GM18517 (cell line): ENCODE results near the gene FHL1.
"Not testable (repeated sequence)": the region's sequence is repeated elsewhere in the genome, so short reads cannot be mapped to it uniquely, and the experiment has no call there.

ENCODE experiments used
- ATAC-seq: cut with Tn5 transposase; IDR thresholded peaks from one replicate; pipeline ENCODE4 v1.9.1; 2021; ENCODE audit warnings: mild to moderate bottlenecking, moderate library complexity; ENCODE audit not compliant: unreplicated experiment

The FHL1 gene

DNA sequence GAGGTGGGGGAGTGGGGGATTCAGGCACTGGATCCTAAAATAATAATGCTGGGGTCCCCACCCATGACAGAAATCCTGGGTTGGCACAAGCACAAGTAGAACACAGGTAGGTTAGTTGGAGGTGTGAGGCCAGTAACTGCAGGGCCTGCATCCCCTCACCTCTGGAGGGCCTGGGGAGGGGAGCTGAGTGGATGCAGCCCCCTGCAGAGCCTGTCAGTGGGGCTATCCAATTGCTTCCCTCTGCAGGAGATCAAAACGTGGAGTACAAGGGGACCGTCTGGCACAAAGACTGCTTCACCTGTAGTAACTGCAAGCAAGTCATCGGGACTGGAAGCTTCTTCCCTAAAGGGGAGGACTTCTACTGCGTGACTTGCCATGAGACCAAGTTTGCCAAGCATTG, 60.2 kb downstream of the FHL1 start:
- ATAC-seq: no peak

DNA sequence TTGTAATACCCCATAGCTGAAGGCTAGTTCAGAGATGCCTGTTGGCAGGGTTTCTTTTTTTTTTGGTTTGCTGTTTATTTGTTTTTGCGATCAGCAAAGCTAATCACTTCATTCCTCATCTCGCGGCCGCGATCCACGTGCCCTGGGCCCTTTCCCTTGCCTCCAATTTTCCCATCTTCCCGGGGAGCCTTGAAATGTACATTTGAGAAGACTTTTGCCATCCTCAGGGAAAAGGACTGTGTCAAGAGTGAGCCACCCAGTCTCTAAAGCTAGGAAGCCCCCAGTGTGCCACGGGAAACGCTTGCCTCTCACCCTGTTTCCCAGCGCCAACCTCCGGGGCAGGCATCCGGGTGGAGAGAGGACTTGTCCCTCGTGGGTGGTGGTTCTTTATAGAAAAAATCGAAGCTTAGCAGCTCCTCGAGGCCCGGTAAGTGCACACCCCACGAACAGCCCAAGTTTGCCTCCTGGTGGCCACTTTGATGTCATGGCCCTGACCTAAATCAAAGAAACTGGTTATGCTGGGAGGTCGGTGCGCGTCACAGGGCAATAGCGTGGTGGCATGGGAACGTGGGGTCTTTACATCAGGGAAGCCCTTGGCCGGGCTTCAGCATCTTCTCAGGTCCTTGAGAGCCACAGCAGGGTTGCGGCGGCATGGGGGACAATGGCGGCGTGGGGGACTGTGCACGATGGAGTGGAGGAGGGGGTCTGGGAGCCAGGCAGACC, 61.8 kb downstream of the FHL1 start:
- no peak for ATAC-seq

DNA sequence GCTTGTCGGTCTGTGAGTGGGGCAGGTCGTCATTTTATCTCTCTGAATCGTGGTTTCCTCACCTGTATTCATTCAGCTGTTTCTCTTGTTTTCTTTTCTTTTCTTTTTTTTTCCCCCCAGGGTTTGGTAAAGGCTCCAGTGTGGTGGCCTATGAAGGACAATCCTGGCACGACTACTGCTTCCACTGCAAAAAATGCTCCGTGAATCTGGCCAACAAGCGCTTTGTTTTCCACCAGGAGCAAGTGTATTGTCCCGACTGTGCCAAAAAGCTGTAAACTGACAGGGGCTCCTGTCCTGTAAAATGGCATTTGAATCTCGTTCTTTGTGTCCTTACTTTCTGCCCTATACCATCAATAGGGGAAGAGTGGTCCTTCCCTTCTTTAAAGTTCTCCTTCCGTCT, 62.4 kb downstream of the FHL1 start:
- no peak for ATAC-seq

- no peak for ATAC-seq
Measured at GRCh38 chrX:136210243-136210642, 62.9 kb downstream of the FHL1 start.

DNA sequence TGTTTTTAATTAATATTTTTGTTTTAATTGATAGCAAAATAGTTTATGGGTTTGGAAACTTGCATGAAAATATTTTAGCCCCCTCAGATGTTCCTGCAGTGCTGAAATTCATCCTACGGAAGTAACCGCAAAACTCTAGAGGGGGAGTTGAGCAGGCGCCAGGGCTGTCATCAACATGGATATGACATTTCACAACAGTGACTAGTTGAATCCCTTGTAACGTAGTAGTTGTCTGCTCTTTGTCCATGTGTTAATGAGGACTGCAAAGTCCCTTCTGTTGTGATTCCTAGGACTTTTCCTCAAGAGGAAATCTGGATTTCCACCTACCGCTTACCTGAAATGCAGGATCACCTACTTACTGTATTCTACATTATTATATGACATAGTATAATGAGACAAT, 63.5 kb downstream of the FHL1 start:
- ATAC-seq: no peak

- no peak for ATAC-seq
Measured at GRCh38 chrX:136211766-136212556, 64.6 kb downstream of the FHL1 start.

GRCh38 chrX:136212557-136213111, 65.3 kb downstream of the FHL1 start:
- ATAC-seq: no peak

GRCh38 chrX:136214551-136214950, 67.2 kb downstream of the FHL1 start:
- no peak for ATAC-seq

GRCh38 chrX:136215559-136215958, 68.2 kb downstream of the FHL1 start:
- ATAC-seq: no peak

GRCh38 chrX:136219893-136220292, 72.6 kb downstream of the FHL1 start:
- no peak for ATAC-seq

- no peak for ATAC-seq
Measured at GRCh38 chrX:136220540-136220939, 73.2 kb downstream of the FHL1 start.

- ATAC-seq: no peak
Measured at GRCh38 chrX:136220951-136221350, 73.6 kb downstream of the FHL1 start.

DNA sequence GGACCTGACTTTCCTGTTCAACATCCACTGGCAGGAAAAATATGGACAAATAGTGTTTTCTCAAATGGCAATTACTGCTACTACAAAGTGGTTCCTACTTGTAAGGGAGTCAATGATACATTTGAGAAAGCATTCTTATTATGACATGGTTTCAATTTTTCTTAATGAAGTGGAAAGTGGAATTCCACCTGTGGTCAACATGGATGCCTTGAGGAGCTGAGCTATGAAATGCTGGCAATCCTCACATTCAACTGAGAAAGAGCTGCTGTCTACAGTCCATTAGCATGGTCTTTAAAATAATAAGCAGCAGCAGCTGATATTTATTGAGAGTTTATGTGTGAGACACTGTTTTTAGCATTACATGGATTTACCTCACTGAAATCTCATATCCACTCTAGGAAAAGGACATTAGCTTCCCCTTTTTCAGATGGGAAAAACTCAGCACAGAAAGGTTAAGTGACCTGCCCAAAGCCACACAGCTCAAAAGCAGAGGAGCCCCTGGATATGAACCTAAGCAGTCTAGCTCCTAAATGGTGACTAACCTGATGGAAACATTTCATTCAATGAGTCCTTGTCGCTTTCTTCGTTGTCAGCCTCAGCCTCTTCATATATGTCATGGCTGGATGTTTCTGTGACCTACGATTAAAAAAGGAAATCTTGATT, 74.6 kb downstream of the FHL1 start:
- no peak for ATAC-seq

- no peak for ATAC-seq
Measured at GRCh38 chrX:136227074-136227473, 79.7 kb downstream of the FHL1 start.

GRCh38 chrX:136227948-136228838, 80.9 kb downstream of the FHL1 start:
- no peak for ATAC-seq

DNA sequence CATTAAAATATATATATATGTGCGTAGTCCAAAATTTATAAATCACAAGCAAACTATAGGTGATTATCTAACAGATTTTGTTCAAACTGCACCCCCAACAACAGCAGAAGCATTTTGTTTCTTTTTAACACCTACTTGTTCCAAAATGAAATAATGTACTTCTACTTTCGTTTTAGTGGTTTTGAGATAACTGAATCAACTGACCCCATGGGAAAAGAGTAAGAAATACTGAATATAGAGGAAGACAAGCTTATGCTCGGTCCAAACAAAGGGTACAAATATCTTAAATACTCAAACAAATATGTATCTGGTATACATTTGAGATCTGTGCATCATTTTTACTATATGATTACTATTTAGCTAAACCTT, 81.5 kb downstream of the FHL1 start:
- peak; percentile 48 for ATAC-seq

DNA sequence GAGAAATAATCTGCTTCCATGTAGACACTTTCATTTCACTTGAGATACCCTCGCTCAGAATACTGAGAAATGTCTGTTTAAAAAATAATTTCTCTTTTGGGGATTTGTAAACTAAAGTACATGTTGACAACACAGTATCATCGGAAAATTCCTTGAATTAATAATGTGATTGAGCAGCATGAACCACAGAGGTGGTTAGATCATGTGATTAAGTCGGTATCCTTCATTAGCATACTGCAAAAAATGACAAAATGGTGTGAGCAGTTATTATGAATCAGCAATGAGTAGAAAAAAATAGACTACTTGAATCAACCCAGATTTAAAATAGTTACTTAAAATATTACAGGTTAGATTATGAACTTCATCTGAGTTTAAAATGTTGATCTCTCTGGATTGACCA, 89.7 kb downstream of the FHL1 start:
- no peak for ATAC-seq

DNA sequence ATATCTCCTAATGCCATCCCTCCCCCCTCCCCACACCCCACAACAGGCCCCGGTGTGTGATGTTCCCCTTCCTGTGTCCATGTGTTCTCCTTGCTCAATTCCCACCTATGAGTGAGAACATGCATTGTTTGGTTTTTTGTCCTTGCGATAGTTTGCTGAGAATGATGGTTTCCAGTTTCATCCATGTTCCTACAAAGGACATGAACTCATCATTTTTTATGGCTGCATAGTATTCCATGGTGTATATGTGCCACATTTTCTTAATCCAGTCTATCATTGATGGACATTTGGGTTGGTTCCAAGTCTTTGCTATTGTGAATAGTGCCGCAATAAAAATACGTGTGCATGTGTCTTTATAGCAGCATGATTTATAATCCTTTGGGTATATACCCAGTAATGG, 90.5 kb downstream of the FHL1 start:
- not testable (repeated sequence) for ATAC-seq

DNA sequence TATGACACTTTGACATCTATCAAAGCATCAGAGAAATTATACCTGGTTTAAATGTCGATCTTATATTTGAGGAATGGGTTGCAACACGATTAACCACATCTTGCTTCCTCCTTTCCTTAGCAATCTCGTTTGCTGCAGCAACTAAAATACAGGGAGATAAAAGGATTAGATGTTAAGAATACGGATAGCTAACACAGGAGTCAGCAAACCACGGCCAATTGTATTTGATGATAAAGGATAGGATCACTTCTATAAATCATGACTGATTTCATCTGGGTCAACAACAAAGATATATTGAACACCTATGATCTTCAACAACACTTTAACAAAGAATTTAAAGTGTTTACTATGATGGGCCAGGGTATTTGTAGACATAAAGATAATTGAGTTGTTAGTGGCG, 98.9 kb downstream of the FHL1 start:
- ATAC-seq: no peak

GRCh38 chrX:136250191-136251040, 103.1 kb downstream of the FHL1 start:
- peak; percentile 34 for ATAC-seq
